ENCODE measurements around the gene TTYH1. TPM values are rescaled to one million over a fixed set of nuclear protein-coding genes. Genes with fewer than 3 reads are reported as not detected.

The TTYH1 gene
- total RNA-seq, 6 experiments from 2014 or later, result 0.30 to 0.93 (median 0.35) TPM; not detected in 1

GRCh38 chr19:54459282-54460229 is 44.3 kb downstream of the TTYH1 start:
- Histone ChIP-seq H3K4me3 (no peak overlapping the region), H3K4me1 (peaks cover 0 to 12% (median 5%) of the 10 kb centered on the region in 4 donors), H3K27ac (no peak overlapping the region), H3K36me3 (peaks cover 24 to 75% (median 47%) of the 10 kb centered on the region in 4 donors), H3K27me3 (no peaks in the 10 kb centered on the region), H3K9me3 (no peaks in the 10 kb centered on the region)
- TF ChIP-seq POLR2A (IDR thresholded peaks at IDR 0.05) (no peak), CTCF (IDR thresholded peaks at IDR 0.05) (no peak)
- DNase-seq (no peak), ATAC-seq (no peak)
- intact Hi-C loops (cut with DNase I), result no loop called here
- WGBS (ENCODE audit: insufficient coverage, low coverage, low lambda C conversion rate, missing lambda C conversion rate), result 75% methylated on average over 7 of the region's 16 CpGs

- TF ChIP-seq CTCF (IDR thresholded peaks at IDR 0.05), result no peak
- no peak for TF ChIP-seq POLR2A (IDR thresholded peaks at IDR 0.05)
- ATAC-seq, result no peak
- Histone ChIP-seq H3K27ac (no peak overlapping the region), H3K4me3 (no peak overlapping the region), H3K36me3 (peaks cover 20 to 66% (median 39%) of the 10 kb centered on the region in 4 donors), H3K4me1 (peaks cover 0 to 12% (median 5%) of the 10 kb centered on the region in 4 donors), H3K9me3 (no peaks in the 10 kb centered on the region), H3K27me3 (no peaks in the 10 kb centered on the region)
- DNase-seq, result no peak
- intact Hi-C loops (cut with DNase I), result no loop called here
- WGBS (ENCODE audit: insufficient coverage, low coverage, low lambda C conversion rate, missing lambda C conversion rate), result 70% methylated on average over 8 of the region's 39 CpGs
Observed at GRCh38 chr19:54460230-54461005, 45.2 kb downstream of the TTYH1 start.

GRCh38 chr19:54461210-54461609 is 45.9 kb downstream of the TTYH1 start:
- Histone ChIP-seq H3K27ac (no peak overlapping the region), H3K4me3 (no peak overlapping the region), H3K27me3 (no peaks in the 10 kb centered on the region), H3K4me1 (peaks cover 0 to 12% (median 5%) of the 10 kb centered on the region in 4 donors), H3K36me3 (peaks cover 19 to 59% (median 33%) of the 10 kb centered on the region in 4 donors), H3K9me3 (no peaks in the 10 kb centered on the region)
- WGBS (ENCODE audit: insufficient coverage, low coverage, low lambda C conversion rate, missing lambda C conversion rate), result 71% methylated on average over 9 of the region's 27 CpGs
- DNase-seq (no peak), ATAC-seq (no peak)
- intact Hi-C loops (cut with DNase I), result no loop called here
- TF ChIP-seq CTCF (IDR thresholded peaks at IDR 0.05) (no peak), POLR2A (IDR thresholded peaks at IDR 0.05) (no peak)

- no peak for DNase-seq
- TF ChIP-seq CTCF (IDR thresholded peaks at IDR 0.05), result no peak
- no peak for ATAC-seq
- Histone ChIP-seq H3K27me3 (no peaks in the 10 kb centered on the region), H3K9me3 (no peaks in the 10 kb centered on the region), H3K36me3 (peaks cover 16 to 54% (median 31%) of the 10 kb centered on the region in 4 donors), H3K4me1 (peaks cover 0 to 12% (median 5%) of the 10 kb centered on the region in 4 donors), H3K4me3 (no peak overlapping the region), H3K27ac (no peak overlapping the region)
- 63% methylated on average over 3 of the region's 3 CpGs for WGBS (ENCODE audit: insufficient coverage, low coverage, low lambda C conversion rate, missing lambda C conversion rate)
- intact Hi-C loops (cut with DNase I), result no loop called here
Observed at GRCh38 chr19:54461613-54462012, 46.3 kb downstream of the TTYH1 start.
